HG03066 (cell line): Measurements from ENCODE around the gene KAT2B.

ENCODE experiments used
- ATAC-seq: cut with Tn5 transposase; IDR thresholded peaks from one replicate; pipeline ENCODE4 v1.9.1; 2021; ENCODE audit warnings: low read depth; ENCODE audit not compliant: unreplicated experiment

The KAT2B gene

GRCh38 chr3:20062996-20063395 is 22.8 kb downstream of the KAT2B start:
- ATAC-seq, result no peak

- no peak for ATAC-seq
Observed at GRCh38 chr3:20064387-20064786, 24.1 kb downstream of the KAT2B start.

- no peak for ATAC-seq
Observed at GRCh38 chr3:20064796-20065564, 24.7 kb downstream of the KAT2B start.

- no peak for ATAC-seq
Observed at GRCh38 chr3:20066079-20066478, 25.8 kb downstream of the KAT2B start.

- ATAC-seq, result no peak
Observed at GRCh38 chr3:20066850-20067617, 26.8 kb downstream of the KAT2B start.

- ATAC-seq, result no peak
Observed at GRCh38 chr3:20068512-20069177, 28.4 kb downstream of the KAT2B start.

- ATAC-seq, result no peak
Observed at GRCh38 chr3:20069178-20069532, 28.9 kb downstream of the KAT2B start.

- ATAC-seq, result no peak
Observed at GRCh38 chr3:20071175-20071574, 30.9 kb downstream of the KAT2B start.

- ATAC-seq, result no peak
Observed at GRCh38 chr3:20072422-20072821, 32.2 kb downstream of the KAT2B start.

- ATAC-seq, result no peak
Observed at GRCh38 chr3:20073068-20073467, 32.8 kb downstream of the KAT2B start.

GRCh38 chr3:20073683-20074082 is 33.4 kb downstream of the KAT2B start:
- ATAC-seq, result no peak

- ATAC-seq, result no peak
Observed at GRCh38 chr3:20074226-20075063, 34.2 kb downstream of the KAT2B start.

- ATAC-seq, result no peak
Observed at GRCh38 chr3:20075197-20075596, 35.0 kb downstream of the KAT2B start.

GRCh38 chr3:20076296-20076997 is 36.2 kb downstream of the KAT2B start:
- ATAC-seq, result no peak

GRCh38 chr3:20077068-20077467 is 36.8 kb downstream of the KAT2B start:
- no peak for ATAC-seq

GRCh38 chr3:20078194-20078714 is 38.0 kb downstream of the KAT2B start:
- ATAC-seq, result no peak

GRCh38 chr3:20079621-20080020 is 39.4 kb downstream of the KAT2B start:
- ATAC-seq, result no peak

- ATAC-seq, result no peak
Observed at GRCh38 chr3:20080956-20081554, 40.8 kb downstream of the KAT2B start.

- no peak for ATAC-seq
Observed at GRCh38 chr3:20083253-20083652, 43.0 kb downstream of the KAT2B start.
